ENCODE data around the gene UBE3C.

- TF ChIP-seq CTCF (IDR thresholded peaks at IDR 0.05; ENCODE audit: low read length) (no peak), EZH2 (optimal IDR thresholded peaks at IDR 0.05; ENCODE audit: low read depth, low read length) (no peak)
Measured at GRCh38 chr7:157097056-157097329, 41.7 kb upstream of the UBE3C start.

Measured in MM.1S (cell line).